Sigmoid colon (tissue), 7 donors: ENCODE data around the gene YPEL1. TPM values are rescaled to one million over a fixed set of nuclear protein-coding genes. Genes with fewer than 3 reads are reported as not detected.
"Not testable (repeated sequence)": the region's sequence is repeated elsewhere in the genome, so short reads cannot be mapped to it uniquely, and the experiment has no call there.

ENCODE experiments used
- DNase-seq: peaks from one replicate; pipeline ENCODE4 v3.0.0-alpha.2; 2019
- H3K27ac ChIP-seq, 4 donors: fragments of 200-600 bp; sonication (generic); one replicate each; pipeline ENCODE4 v1.5.1; 2016 to 2019; ENCODE audit warnings: mild to moderate bottlenecking in 1 of 4
- H3K27me3 ChIP-seq, 3 donors: fragments of 200-600 bp; sonication (generic); one replicate each; pipeline ENCODE4 v1.5.1; 2019; ENCODE audit warnings: mild to moderate bottlenecking in 1 of 3
- H3K36me3 ChIP-seq, 4 donors: fragments of 200-600 bp; sonication (generic); one replicate each; pipeline ENCODE4 v1.5.1; 2016 to 2019
- H3K4me1 ChIP-seq, 4 donors: fragments of 200-600 bp; sonication (generic); one replicate each; pipeline ENCODE4 v1.5.1; 2017 to 2019
- H3K4me3 ChIP-seq, 4 donors: fragments of 200-600 bp; sonication (generic); one replicate each; pipeline ENCODE4 v1.5.1; 2017 to 2019; ENCODE audit warnings: mild to moderate bottlenecking in 2 of 4, moderate library complexity in 1 of 4
- H3K9me3 ChIP-seq, 4 donors: fragments of 200-600 bp in 3 of 4; sonication (generic) in 3 of 4; one replicate each; pipeline versions ENCODE4 v1.5.1 to v1.6.1; 2013 to 2019
- CTCF ChIP-seq, 4 experiments: fragments of 450-650 bp in 3 of 4; fragments of 200-600 bp in 1 of 4; IDR thresholded peaks; one replicate each; pipeline ENCODE4 v1.5.1; 2016 to 2019; ENCODE audit warnings: antibody characterized with exemption in 4 of 4, mild to moderate bottlenecking in 3 of 4, moderate library complexity in 2 of 4
- EP300 ChIP-seq, 4 donors: sonication (generic); formaldehyde crosslinking; IDR thresholded peaks; one replicate each; pipeline ENCODE4 v1.6.1; 2017; ENCODE audit warnings: antibody characterized with exemption in 4 of 4
- POLR2A ChIP-seq, 2 donors: fragments of 450-650 bp; IDR thresholded peaks; one replicate each; pipeline ENCODE4 v1.6.1; 2016; ENCODE audit warnings: antibody characterized with exemption in 2 of 2, mild to moderate bottlenecking in 2 of 2, moderate library complexity in 2 of 2
- POLR2AphosphoS5 ChIP-seq, 4 donors: sonication (generic); formaldehyde crosslinking; IDR thresholded peaks; one replicate each; pipeline ENCODE4 v1.6.1; 2017; ENCODE audit warnings: antibody characterized with exemption in 4 of 4
- WGBS, 2 donors: extraction: QIAGEN DNeasy Blood & Tissue Kit; methylation state at CpG; one replicate each; pipeline ENCODE4 v1.1.7; 2013; 5-methylcytosine and 5-hydroxymethylcytosine counted together
- intact Hi-C: fragments of 100-400 bp; cut with DNase I; formaldehyde crosslinking; loops from one replicate; pipeline ENCODE4 v1.15.1; 2023
- polyA plus RNA-seq, 3 donors: library from polyadenylated mRNA; stranded (reverse); fragments of 200-250 nt; gene quantifications; one replicate each; pipeline ENCODE4 v1.2.3, GENCODE V29; 2013
- total RNA-seq, 4 donors: library from RNA; depleted of rRNA; stranded (reverse); fragments of >200 nt; gene quantifications; one replicate each; pipeline ENCODE4 v1.1.0, GENCODE V29; 2016
- donor health status: healthy with polysubstance abuse.
- donor health status: Bipolar disorder and iron deficiency.
- donor health status: healthy.

YPEL1 gene
- total and polyA plus RNA-seq, 7 donors, result 0.69 to 9.6 (median 5.9) TPM

GRCh38 chr22:21730535-21731308 lies 4.9 kb downstream of the YPEL1 start:
- TF ChIP-seq POLR2AphosphoS5 (IDR thresholded peaks at IDR 0.05), result no peak
- TF ChIP-seq EP300 (IDR thresholded peaks at IDR 0.05), result no peak
- DNase-seq, result no peak
- no peak overlapping the region for H3K27ac ChIP-seq
- H3K4me1 ChIP-seq, result peaks cover 0 to 11% (median 10%) of the 10 kb centered on the region in 4 donors
- H3K36me3 ChIP-seq, result no peaks in the 10 kb centered on the region
- H3K9me3 ChIP-seq, result no peaks in the 10 kb centered on the region
- 94 to 95% methylated on average over 9 of the region's 9 CpGs for WGBS, 2 donors
- no peak overlapping the region for H3K4me3 ChIP-seq
- no peaks in the 10 kb centered on the region for H3K27me3 ChIP-seq
- intact Hi-C loops, result no loop called here

GRCh38 chr22:21729184-21729583 lies 6.4 kb downstream of the YPEL1 start:
- H3K4me1 ChIP-seq, H3K9me3 ChIP-seq, H3K27ac ChIP-seq, intact Hi-C loops, H3K4me3 ChIP-seq, DNase-seq, H3K27me3 ChIP-seq, H3K36me3 ChIP-seq: not testable (repeated sequence)
- WGBS, 2 donors, result 96% methylated on average over 3 of the region's 3 CpGs

GRCh38 chr22:21728270-21728669 lies 7.3 kb downstream of the YPEL1 start:
- no peak overlapping the region for H3K27ac ChIP-seq
- no peaks in the 10 kb centered on the region for H3K36me3 ChIP-seq
- no peak for DNase-seq
- no peaks in the 10 kb centered on the region for H3K27me3 ChIP-seq
- no peak for TF ChIP-seq POLR2AphosphoS5 (IDR thresholded peaks at IDR 0.05)
- no peak for TF ChIP-seq EP300 (IDR thresholded peaks at IDR 0.05)
- no peak for TF ChIP-seq CTCF (IDR thresholded peaks at IDR 0.05)
- TF ChIP-seq POLR2A (IDR thresholded peaks at IDR 0.05), result no peak
- no peaks in the 10 kb centered on the region for H3K4me1 ChIP-seq
- whole genome bisulfite sequencing, 2 donors, result 81 to 82% methylated on average over 12 of the region's 12 CpGs
- H3K9me3 ChIP-seq, result no peaks in the 10 kb centered on the region
- no peak overlapping the region for H3K4me3 ChIP-seq
- intact Hi-C loops, result no loop called here

GRCh38 chr22:21727768-21728167 lies 7.8 kb downstream of the YPEL1 start:
- Histone ChIP-seq H3K4me3 (no peak overlapping the region), H3K27me3 (no peaks in the 10 kb centered on the region), H3K4me1 (no peaks in the 10 kb centered on the region), H3K27ac (no peak overlapping the region), H3K9me3 (no peaks in the 10 kb centered on the region), H3K36me3 (no peaks in the 10 kb centered on the region)
- no peak for TF ChIP-seq CTCF (IDR thresholded peaks at IDR 0.05)
- no peak for TF ChIP-seq POLR2A (IDR thresholded peaks at IDR 0.05)
- TF ChIP-seq POLR2AphosphoS5 (IDR thresholded peaks at IDR 0.05), result no peak
- TF ChIP-seq EP300 (IDR thresholded peaks at IDR 0.05), result no peak
- WGBS, 2 donors, result 94 to 95% methylated on average over 10 of the region's 10 CpGs
- no peak for DNase-seq
- intact Hi-C loops, result no loop called here

GRCh38 chr22:21727159-21727558 lies 8.4 kb downstream of the YPEL1 start:
- H3K4me1 ChIP-seq, result no peaks in the 10 kb centered on the region
- no peaks in the 10 kb centered on the region for H3K36me3 ChIP-seq
- no peaks in the 10 kb centered on the region for H3K9me3 ChIP-seq
- DNase-seq, result no peak
- H3K27ac ChIP-seq, result no peak overlapping the region
- intact Hi-C loops, result no loop called here
- no peaks in the 10 kb centered on the region for H3K27me3 ChIP-seq
- no peak overlapping the region for H3K4me3 ChIP-seq
- TF ChIP-seq POLR2A (IDR thresholded peaks at IDR 0.05), result no peak
- 89 to 92% methylated on average over 4 of the region's 4 CpGs for WGBS, 2 donors

- Histone ChIP-seq H3K36me3 (no peaks in the 10 kb centered on the region), H3K9me3 (no peaks in the 10 kb centered on the region), H3K27ac (no peak overlapping the region), H3K4me3 (no peak overlapping the region), H3K4me1 (no peaks in the 10 kb centered on the region), H3K27me3 (no peaks in the 10 kb centered on the region)
- DNase-seq, result no peak
- intact Hi-C loops, result no loop called here
- TF ChIP-seq POLR2A (IDR thresholded peaks at IDR 0.05), result no peak
- no peak for TF ChIP-seq EP300 (IDR thresholded peaks at IDR 0.05)
- no peak for TF ChIP-seq POLR2AphosphoS5 (IDR thresholded peaks at IDR 0.05)
- TF ChIP-seq CTCF (IDR thresholded peaks at IDR 0.05), result no peak
- WGBS, 2 donors, result 55 to 77% methylated on average over 5 of the region's 5 CpGs
Observed at GRCh38 chr22:21726650-21727049, 8.9 kb downstream of the YPEL1 start.
